Neural cell (in vitro differentiated cells): Measurements from ENCODE around the gene PRRG2. TPM values are rescaled to one million over a fixed set of nuclear protein-coding genes. Genes with fewer than 3 reads are reported as not detected.
"Not testable (repeated sequence)": the region's sequence is repeated elsewhere in the genome, so short reads cannot be mapped to it uniquely, and the experiment has no call there.

Experiments used
- H2AFZ ChIP-seq: fragments of 200-600, 300-800 bp; sonication (generic), shearing (Covaris generic); 2 replicates; pipeline ENCODE4 v1.6.0; 2014; ENCODE audit warnings: low read depth, mild to moderate bottlenecking, antibody characterized with exemption, low read length, moderate library complexity
- H3F3A ChIP-seq: fragments of 200-600 bp; shearing (Covaris generic); 2 replicates; pipeline ENCODE4 v1.6.1; 2016; ENCODE audit warnings: mild to moderate bottlenecking, moderate library complexity, mixed read lengths, antibody characterized with exemption, low read length; ENCODE audit not compliant: insufficient read depth, poor library complexity, severe bottlenecking
- H3K27ac ChIP-seq: fragments of 200-600, 300-800 bp; sonication (generic), shearing (Covaris generic); 2 replicates; pipeline ENCODE4 v1.5.1; 2014; ENCODE audit warnings: mild to moderate bottlenecking, low read length, moderate library complexity
- H3K27me3 ChIP-seq: fragments of 300-800, 200-600 bp; sonication (generic), shearing (Covaris generic); 2 replicates; pipeline ENCODE4 v1.6.0; 2014; ENCODE audit warnings: mild to moderate bottlenecking, low read depth, low read length, moderate library complexity; ENCODE audit not compliant: insufficient read depth
- H3K36me3 ChIP-seq: fragments of 300-800, 200-600 bp; sonication (generic), shearing (Covaris generic); 2 replicates; pipeline ENCODE4 v1.5.1; 2014; ENCODE audit warnings: mild to moderate bottlenecking, antibody characterized with exemption, low read length, moderate library complexity; ENCODE audit not compliant: insufficient read depth
- H3K4me2 ChIP-seq: fragments of 300-800, 200-600 bp; sonication (generic), shearing (Covaris generic); 2 replicates; pipeline ENCODE4 v1.6.0; 2014; ENCODE audit warnings: mild to moderate bottlenecking, low read length
- H3K4me3 ChIP-seq: fragments of 300-800, 200-600 bp; sonication (generic), shearing (Covaris generic); 2 replicates; pipeline ENCODE4 v1.5.1; 2014; ENCODE audit warnings: mild to moderate bottlenecking, low read length, moderate library complexity
- H3K79me2 ChIP-seq: fragments of 200-600 bp; shearing (Covaris generic); replicated peaks from 2 replicates; pipeline ENCODE4 v1.6.0; 2014; ENCODE audit warnings: mild to moderate bottlenecking, low read length, moderate library complexity; ENCODE audit not compliant: insufficient read depth
- H3K9ac ChIP-seq: fragments of 300-800, 200-600 bp; sonication (generic), shearing (Covaris generic); 2 replicates; pipeline ENCODE4 v1.6.1; 2016; ENCODE audit warnings: mild to moderate bottlenecking, low read length, mixed read lengths
- H3K9me2 ChIP-seq: fragments of 200-600 bp; shearing (Covaris generic); 2 replicates; pipeline ENCODE4 v1.6.1; 2016; ENCODE audit warnings: mild to moderate bottlenecking, low read length, mixed read lengths; ENCODE audit not compliant: insufficient read depth
- H3K9me3 ChIP-seq: fragments of 200-600, 300-800 bp; sonication (generic), shearing (Covaris generic); 2 replicates; pipeline ENCODE4 v1.6.1; 2016; ENCODE audit warnings: mild to moderate bottlenecking, mixed run types, low read length, moderate library complexity, mixed read lengths
- H4K20me1 ChIP-seq: fragments of 200-600 bp; shearing (Covaris generic); 2 replicates; pipeline ENCODE4 v1.6.1; 2016; ENCODE audit warnings: mild to moderate bottlenecking, mixed run types; ENCODE audit not compliant: insufficient read depth
- CTCF ChIP-seq: fragments of 450-650 bp; IDR thresholded peaks from 2 replicates; pipeline ENCODE4 v1.5.1; 2014; ENCODE audit warnings: antibody characterized with exemption, mild to moderate bottlenecking, moderate library complexity; ENCODE audit not compliant: poor library complexity, severe bottlenecking
- EP300 ChIP-seq: fragments of 450-650 bp; conservative IDR thresholded peaks from 2 replicates; pipeline ENCODE4 v1.6.1; 2014; ENCODE audit warnings: antibody characterized with exemption, mild to moderate bottlenecking, moderate library complexity; ENCODE audit not compliant: poor library complexity, severe bottlenecking
- EZH2 ChIP-seq: fragments of 200-600, 300-800 bp; shearing (Covaris generic), sonication (generic); IDR thresholded peaks from 2 replicates; pipeline ENCODE4 v1.6.1; 2014; ENCODE audit warnings: antibody characterized with exemption, low read length, borderline replicate concordance, mild to moderate bottlenecking; ENCODE audit not compliant: insufficient read depth, poor library complexity, severe bottlenecking
- MXI1 ChIP-seq: fragments of 450-650 bp; conservative IDR thresholded peaks from 2 replicates; pipeline ENCODE4 v1.6.1; 2014; ENCODE audit warnings: antibody characterized with exemption, mild to moderate bottlenecking; ENCODE audit not compliant: poor library complexity, severe bottlenecking
- POLR2AphosphoS5 ChIP-seq: IDR thresholded peaks from 2 replicates; pipeline ENCODE4 v1.6.1; 2012
- RAD21 ChIP-seq: fragments of 450-650 bp; conservative IDR thresholded peaks from 2 replicates; pipeline ENCODE4 v1.6.1; 2014; ENCODE audit warnings: antibody characterized with exemption, mild to moderate bottlenecking, moderate library complexity
- REST ChIP-seq: IDR thresholded peaks from 2 replicates; pipeline ENCODE4 v1.6.1; 2012; ENCODE audit warnings: borderline replicate concordance
- SMC3 ChIP-seq: fragments of 450-650 bp; conservative IDR thresholded peaks from 2 replicates; pipeline ENCODE4 v1.6.1; 2014; ENCODE audit warnings: antibody characterized with exemption, mild to moderate bottlenecking, moderate library complexity; ENCODE audit not compliant: poor library complexity
- TAF1 ChIP-seq: IDR thresholded peaks from 2 replicates; pipeline ENCODE4 v1.6.1; 2012; ENCODE audit warnings: low read depth
- polyA plus RNA-seq: library from polyadenylated mRNA; depleted of rRNA; stranded (reverse); fragments of >200 nt; gene quantifications from 2 replicates; pipeline ENCODE4 v1.2.3, GENCODE V29; 2014

Gene PRRG2
- polyA plus RNA-seq, 1 donor from 2014 or later, result not detected

- Histone ChIP-seq H3K36me3 (peaks cover 4% of the 10 kb centered on the region), H2AFZ (no peak overlapping the region), H3K79me2 (peaks cover 4% of the 10 kb centered on the region), H3K4me2 (no peak overlapping the region), H3F3A (no peaks in the 10 kb centered on the region), H3K27ac (no peak overlapping the region), H3K9ac (no peak overlapping the region), H3K9me3 (no peaks in the 10 kb centered on the region), H4K20me1 (no peaks in the 10 kb centered on the region), H3K27me3 (no peaks in the 10 kb centered on the region), H3K4me3 (no peak overlapping the region), H3K9me2 (no peaks in the 10 kb centered on the region)
- TF ChIP-seq REST (no peak), EZH2 (no peak), TAF1 (no peak), EP300 (no peak), POLR2AphosphoS5 (no peak), MXI1 (no peak), SMC3 (no peak), CTCF (no peak), RAD21 (no peak)
Measured at GRCh38 chr19:49616945-49617344, 35.8 kb downstream of the PRRG2 start.

GRCh38 chr19:49617860-49618259, 36.7 kb downstream of the PRRG2 start:
- not testable (repeated sequence) for H3K9me2 ChIP-seq, H3F3A ChIP-seq, H3K9ac ChIP-seq, H3K27me3 ChIP-seq, H2AFZ ChIP-seq, H3K9me3 ChIP-seq, H4K20me1 ChIP-seq, H3K4me3 ChIP-seq, H3K79me2 ChIP-seq, H3K36me3 ChIP-seq, H3K27ac ChIP-seq, H3K4me2 ChIP-seq
